DND-41 (cell line): ENCODE measurements around the gene DEF6.

Source experiments
- ATAC-seq: fragments of 200-7000 bp; cut with Tn5 transposase; 3 replicates; pipeline ENCODE4 v1.9.1; 2021; ENCODE audit warnings: low read depth; ENCODE audit not compliant: insufficient read depth
- DNase-seq: peaks from one replicate; pipeline ENCODE4 v3.0.0-alpha.2; 2020
- H2AFZ ChIP-seq: 2 replicates; pipeline ENCODE4 v1.6.0; 2012; ENCODE audit warnings: low read depth, low read length
- H3K27ac ChIP-seq: 2 replicates; pipeline ENCODE4 v1.5.1; 2012; ENCODE audit warnings: low read length, inconsistent platforms
- H3K27me3 ChIP-seq: fragments of 200-600 bp; sonication (generic); 2 replicates; pipeline ENCODE4 v1.6.0; 2012; ENCODE audit warnings: low read length, mild to moderate bottlenecking, inconsistent platforms; ENCODE audit not compliant: insufficient read depth, poor library complexity
- H3K36me3 ChIP-seq: 2 replicates; pipeline ENCODE4 v1.5.1; 2012; ENCODE audit warnings: low read length, inconsistent platforms; ENCODE audit not compliant: insufficient read depth
- H3K4me1 ChIP-seq: 2 replicates; pipeline ENCODE4 v1.5.1; 2012; ENCODE audit warnings: mild to moderate bottlenecking, low read length; ENCODE audit not compliant: insufficient read depth
- H3K4me2 ChIP-seq: 2 replicates; pipeline ENCODE4 v1.6.0; 2012; ENCODE audit warnings: mild to moderate bottlenecking, moderate library complexity, low read length, inconsistent platforms; ENCODE audit not compliant: insufficient read depth
- H3K4me3 ChIP-seq, 2 experiments: fragments of 200-600 bp in 1 of 2; shearing (Covaris generic) in 1 of 2; 2 replicates each; pipeline ENCODE4 v1.5.1; 2012 to 2016; ENCODE audit warnings: inconsistent platforms in 2 of 2, low read length in 2 of 2, mild to moderate bottlenecking in 2 of 2, low read depth in 1 of 2, moderate library complexity in 1 of 2
- H3K79me2 ChIP-seq: 2 replicates; pipeline ENCODE4 v1.6.0; 2012; ENCODE audit warnings: low read length, inconsistent platforms; ENCODE audit not compliant: insufficient read depth
- H3K9ac ChIP-seq: 2 replicates; pipeline ENCODE4 v1.6.0; 2012; ENCODE audit warnings: low read depth, mild to moderate bottlenecking, inconsistent platforms, low read length, moderate library complexity
- H3K9me3 ChIP-seq: 2 replicates; pipeline ENCODE4 v1.5.1; 2012; ENCODE audit warnings: low read length, moderate library complexity, mild to moderate bottlenecking, inconsistent platforms; ENCODE audit not compliant: insufficient read depth, severe bottlenecking
- H4K20me1 ChIP-seq: 2 replicates; pipeline ENCODE4 v1.6.0; 2012; ENCODE audit warnings: low read length; ENCODE audit not compliant: insufficient read depth
- EZH2 ChIP-seq: IDR thresholded peaks from 3 replicates; pipeline ENCODE4 v1.6.1; 2012; ENCODE audit warnings: borderline replicate concordance, low read depth, mild to moderate bottlenecking, moderate library complexity, low read length, inconsistent platforms; ENCODE audit not compliant: severe bottlenecking
- TF ChIP-seq, protein P1 (sequence below): IDR thresholded peaks from 2 replicates; pipeline ENCODE4 v1.5.1; 2012; ENCODE audit warnings: borderline replicate concordance, low read length, moderate library complexity, mild to moderate bottlenecking; ENCODE audit not compliant: poor library complexity, severe bottlenecking; ENCODE audit errors: extremely low read depth

The DEF6 gene

DNA sequence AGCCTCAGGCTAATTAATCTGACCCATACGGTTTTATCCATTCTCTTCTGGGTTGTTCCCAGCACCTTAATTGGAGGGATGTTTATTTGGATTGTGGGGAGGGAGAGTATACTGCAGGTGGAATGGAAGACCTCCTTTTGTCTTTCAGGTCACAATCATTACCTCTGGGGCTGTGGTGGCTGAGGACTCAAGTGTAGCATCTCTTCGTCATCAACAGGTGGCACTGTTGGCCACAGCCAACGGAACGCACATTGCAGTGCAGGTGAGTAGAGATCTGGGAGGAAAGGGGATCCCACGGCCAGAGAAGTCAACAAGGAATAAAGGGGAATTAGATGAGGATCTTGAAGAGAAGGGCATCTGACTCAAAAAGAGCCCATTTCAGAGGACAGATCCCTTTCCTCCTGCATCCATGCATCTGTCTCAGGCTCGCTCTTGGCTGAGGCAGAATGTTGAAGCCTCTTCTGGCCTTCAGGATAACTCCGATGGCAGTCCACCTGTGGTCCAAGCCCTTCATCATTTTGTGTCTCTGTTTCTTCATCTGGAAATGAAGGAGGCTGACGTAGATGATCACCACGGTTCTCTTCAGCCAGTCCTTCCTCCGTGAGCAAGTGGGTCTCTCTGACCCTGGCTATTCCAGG, 3.2 kb upstream of the DEF6 start:
- H3K79me2 ChIP-seq = peaks cover 18% of the 10 kb centered on the region
- H3K36me3 ChIP-seq = peaks cover 70% of the 10 kb centered on the region
- no peak overlapping the region for H3K4me3 ChIP-seq
- peak; percentile 59 for DNase-seq
- H2AFZ ChIP-seq = no peak overlapping the region
- H3K9ac ChIP-seq = no peak overlapping the region
- TF ChIP-seq, protein P1, sequence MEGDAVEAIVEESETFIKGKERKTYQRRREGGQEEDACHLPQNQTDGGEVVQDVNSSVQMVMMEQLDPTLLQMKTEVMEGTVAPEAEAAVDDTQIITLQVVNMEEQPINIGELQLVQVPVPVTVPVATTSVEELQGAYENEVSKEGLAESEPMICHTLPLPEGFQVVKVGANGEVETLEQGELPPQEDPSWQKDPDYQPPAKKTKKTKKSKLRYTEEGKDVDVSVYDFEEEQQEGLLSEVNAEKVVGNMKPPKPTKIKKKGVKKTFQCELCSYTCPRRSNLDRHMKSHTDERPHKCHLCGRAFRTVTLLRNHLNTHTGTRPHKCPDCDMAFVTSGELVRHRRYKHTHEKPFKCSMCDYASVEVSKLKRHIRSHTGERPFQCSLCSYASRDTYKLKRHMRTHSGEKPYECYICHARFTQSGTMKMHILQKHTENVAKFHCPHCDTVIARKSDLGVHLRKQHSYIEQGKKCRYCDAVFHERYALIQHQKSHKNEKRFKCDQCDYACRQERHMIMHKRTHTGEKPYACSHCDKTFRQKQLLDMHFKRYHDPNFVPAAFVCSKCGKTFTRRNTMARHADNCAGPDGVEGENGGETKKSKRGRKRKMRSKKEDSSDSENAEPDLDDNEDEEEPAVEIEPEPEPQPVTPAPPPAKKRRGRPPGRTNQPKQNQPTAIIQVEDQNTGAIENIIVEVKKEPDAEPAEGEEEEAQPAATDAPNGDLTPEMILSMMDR = peak; percentile 83
- no peak for TF ChIP-seq EZH2
- no peak overlapping the region for H3K4me2 ChIP-seq
- H3K9me3 ChIP-seq = no peaks in the 10 kb centered on the region
- peaks cover 27% of the 10 kb centered on the region for H3K4me1 ChIP-seq
- 0 out of 2 replicates have a peak, but pooled peaks cover 3% of the 10 kb centered on the region for H4K20me1 ChIP-seq
- H3K27ac ChIP-seq = no peak overlapping the region
- H3K27me3 ChIP-seq = no peaks in the 10 kb centered on the region
- ATAC-seq = 0 out of 3 replicates have a peak, but pooled peaks have one; percentile 18

DNA sequence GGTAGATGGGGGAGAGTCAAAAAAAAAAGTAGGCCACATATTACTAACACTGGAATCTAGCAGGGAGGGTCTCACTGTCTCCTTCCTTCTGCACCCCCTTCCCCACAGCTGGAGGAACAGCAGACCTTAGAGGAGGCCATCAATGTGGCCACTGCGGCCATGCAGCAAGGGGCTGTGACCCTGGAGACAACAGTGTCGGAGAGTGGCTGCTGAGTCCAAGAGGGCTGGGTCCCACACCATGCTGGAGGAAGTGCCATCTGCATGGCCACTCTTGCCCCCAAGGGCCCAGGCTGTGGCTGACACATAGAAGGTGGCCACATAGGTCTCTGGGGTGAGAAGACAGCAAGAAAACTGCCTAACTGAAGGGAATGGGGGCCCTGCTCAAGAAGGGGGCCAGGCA, 2.6 kb upstream of the DEF6 start:
- Histone ChIP-seq H3K9ac (no peak overlapping the region), H4K20me1 (no peaks in the 10 kb centered on the region), H3K79me2 (peaks cover 24% of the 10 kb centered on the region), H3K27me3 (no peaks in the 10 kb centered on the region), H3K4me1 (peaks cover 33% of the 10 kb centered on the region), H2AFZ (no peak overlapping the region), H3K4me2 (no peak overlapping the region), H3K9me3 (no peaks in the 10 kb centered on the region), H3K27ac (no peak overlapping the region), H3K36me3 (peaks cover 65% of the 10 kb centered on the region), H3K4me3 (no peak overlapping the region)
- ATAC-seq (no peak), DNase-seq (no peak)
- no peak for TF ChIP-seq EZH2
- TF ChIP-seq, protein P1 = no peak

DNA sequence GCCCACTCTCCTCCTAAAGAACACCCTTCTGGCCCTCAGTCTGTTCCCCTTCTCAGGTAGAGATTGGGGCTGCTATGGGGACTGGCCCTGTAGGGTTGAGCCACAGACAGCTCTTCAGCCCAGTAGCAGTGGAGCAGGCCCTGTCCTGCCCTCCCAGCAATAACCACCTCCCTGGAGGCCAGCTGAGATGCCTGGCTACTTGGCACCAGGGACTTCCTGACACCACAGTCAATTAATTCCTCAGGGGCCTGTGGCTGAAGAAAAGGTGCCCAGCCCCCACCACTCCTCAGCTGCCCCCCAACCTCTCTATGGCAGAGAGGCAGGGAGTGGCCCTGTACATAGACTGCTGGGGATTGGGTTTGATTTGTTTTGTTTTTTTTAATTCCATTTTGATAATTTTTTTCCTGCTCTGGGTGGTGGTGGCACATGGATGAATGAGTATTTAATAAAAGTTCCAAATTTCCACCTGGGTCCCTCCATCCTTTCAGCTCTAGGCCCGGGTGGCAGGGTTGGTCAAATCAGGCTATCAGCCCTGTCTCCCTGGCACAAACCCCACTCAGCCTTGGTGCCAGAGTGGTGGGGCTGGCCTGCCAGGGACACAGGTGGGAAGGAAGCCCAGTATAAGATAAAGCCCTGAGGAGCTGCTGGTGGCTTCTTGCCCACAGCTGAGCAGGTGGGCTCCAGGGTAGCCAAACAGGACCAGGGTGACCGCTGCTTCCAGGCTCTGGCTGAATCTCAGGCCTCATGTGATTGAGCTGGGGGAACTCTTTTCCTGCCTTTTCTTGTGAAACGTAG, 1.9 kb upstream of the DEF6 start:
- H3K9ac ChIP-seq = no peak overlapping the region
- no peaks in the 10 kb centered on the region for H3K9me3 ChIP-seq
- DNase-seq = no peak
- TF ChIP-seq, protein P1 = no peak
- no peak for TF ChIP-seq EZH2
- peak overlapping the region; percentile 89; the same call in 1 of the 2 replicates for H3K27ac ChIP-seq
- peaks cover 62% of the 10 kb centered on the region for H3K36me3 ChIP-seq
- ATAC-seq = no peak
- no peak overlapping the region for H3K4me3 ChIP-seq
- no peaks in the 10 kb centered on the region for H3K27me3 ChIP-seq
- H3K79me2 ChIP-seq = peaks cover 31% of the 10 kb centered on the region
- no peak overlapping the region for H2AFZ ChIP-seq
- no peaks in the 10 kb centered on the region for H4K20me1 ChIP-seq
- H3K4me2 ChIP-seq = no peak overlapping the region
- peaks cover 40% of the 10 kb centered on the region for H3K4me1 ChIP-seq
